HG02798 (cell line): ENCODE measurements around the gene CCN6.
"Not testable (repeated sequence)": the region's sequence is repeated elsewhere in the genome, so short reads cannot be mapped to it uniquely, and the experiment has no call there.

Experiments
- ATAC-seq: cut with Tn5 transposase; IDR thresholded peaks from one replicate; pipeline ENCODE4 v1.9.1; 2021; ENCODE audit warnings: mild to moderate bottlenecking; ENCODE audit not compliant: unreplicated experiment, poor library complexity

CCN6 gene

DNA sequence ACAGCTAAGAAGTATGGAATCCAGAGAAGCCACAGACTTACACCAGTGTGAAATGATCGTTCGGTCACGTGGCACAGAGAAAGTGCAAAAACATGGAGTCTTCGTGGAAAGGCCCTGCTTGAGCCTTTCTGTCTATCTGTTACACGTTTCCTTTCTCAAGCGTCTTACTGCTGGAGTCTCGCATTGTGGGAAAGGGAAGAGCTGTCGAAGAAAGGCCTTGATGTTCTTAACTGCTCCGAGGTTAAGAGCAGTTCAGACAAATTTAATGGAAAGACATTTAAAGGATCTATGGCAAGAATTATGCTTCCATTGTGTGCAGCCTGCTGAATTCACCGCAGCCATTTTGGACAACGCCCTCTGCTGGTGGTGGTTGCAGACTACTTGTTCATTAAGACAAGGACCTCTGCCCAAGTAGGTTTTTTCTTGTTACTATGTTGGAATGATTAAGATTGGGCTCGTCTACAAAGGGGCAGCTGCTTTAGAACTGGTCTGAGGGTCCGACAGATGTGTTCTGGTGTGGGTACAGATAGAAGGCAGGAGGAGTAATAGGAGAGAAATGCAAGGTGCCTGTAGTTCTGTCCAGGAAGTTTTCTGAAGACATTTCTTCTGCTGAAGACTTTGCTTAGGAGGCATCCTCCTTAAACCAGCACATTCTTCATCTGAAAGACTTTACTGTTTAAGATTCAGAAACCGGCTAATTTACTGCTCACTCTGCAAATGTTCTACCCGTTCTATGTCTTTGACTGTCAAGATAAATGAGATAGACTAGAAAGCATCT lies 24.7 kb upstream of the CCN6 start:
- peak; percentile 68 for ATAC-seq

DNA sequence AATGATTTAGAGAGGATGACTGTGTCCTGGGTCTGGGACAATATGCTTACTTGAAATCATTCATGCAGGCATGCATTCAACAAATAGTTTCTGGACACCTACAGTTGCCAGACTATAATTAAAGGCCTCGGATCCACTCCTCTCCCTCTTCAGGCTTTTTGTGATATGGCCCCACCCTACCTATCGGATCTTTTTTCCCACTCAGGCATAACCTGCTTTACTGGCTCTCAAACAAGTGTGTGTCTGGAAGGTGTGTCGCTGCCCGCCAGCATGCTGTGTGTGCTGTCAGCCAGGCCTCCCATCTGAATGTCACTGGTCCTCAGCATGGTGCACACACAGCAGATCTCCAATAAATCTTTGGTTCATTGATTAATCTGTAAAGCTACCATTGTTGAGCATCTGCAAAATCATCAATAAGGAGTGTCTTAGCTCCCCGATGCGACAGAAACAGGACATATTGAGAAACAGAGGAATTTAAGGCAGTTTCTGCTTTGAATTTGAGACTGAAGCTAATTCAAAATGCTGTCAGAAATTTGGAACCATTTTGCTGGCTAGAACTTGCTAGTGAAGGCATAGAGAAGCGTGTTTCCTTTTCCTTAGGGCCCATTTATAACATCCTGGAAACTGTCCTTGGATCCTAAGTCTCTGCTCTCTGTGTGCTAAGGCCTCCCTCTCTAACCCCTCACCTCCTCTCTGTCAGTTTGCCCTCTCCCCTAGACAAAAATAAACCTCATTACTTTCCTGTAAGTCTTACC lies 23.5 kb upstream of the CCN6 start:
- no peak for ATAC-seq

DNA sequence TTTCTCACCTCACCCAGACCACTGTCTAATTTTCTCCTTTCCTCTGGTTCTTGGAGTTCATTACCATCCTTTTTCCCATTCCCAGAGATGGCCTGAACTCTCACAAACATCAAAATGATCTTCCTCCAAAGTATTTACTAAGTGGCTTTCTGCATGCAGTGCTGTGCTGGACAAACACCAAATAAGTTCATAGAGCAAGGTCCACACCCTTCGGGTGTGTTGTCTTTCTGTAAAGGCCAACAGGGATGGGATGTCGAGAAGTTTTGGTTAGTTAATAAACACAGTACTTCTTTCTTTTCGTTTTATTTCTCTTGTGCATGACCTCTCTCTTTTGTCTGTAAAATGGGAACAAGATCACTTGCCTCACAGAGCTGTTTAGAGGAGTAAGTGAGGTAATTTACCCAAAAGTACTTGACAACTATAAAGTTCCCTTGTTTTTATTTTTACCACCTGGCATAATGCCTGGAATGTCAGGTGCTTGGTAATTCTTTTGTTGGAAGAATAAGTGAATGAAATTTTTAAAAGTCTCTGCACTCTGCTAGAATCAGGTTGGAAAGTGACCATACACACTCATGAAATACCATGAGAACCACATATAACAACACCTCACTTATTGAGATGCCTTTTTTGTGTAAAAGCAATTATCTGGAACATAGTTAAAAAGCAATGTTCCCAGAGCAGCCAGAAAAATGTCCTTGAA lies 22.8 kb upstream of the CCN6 start:
- ATAC-seq = no peak

DNA sequence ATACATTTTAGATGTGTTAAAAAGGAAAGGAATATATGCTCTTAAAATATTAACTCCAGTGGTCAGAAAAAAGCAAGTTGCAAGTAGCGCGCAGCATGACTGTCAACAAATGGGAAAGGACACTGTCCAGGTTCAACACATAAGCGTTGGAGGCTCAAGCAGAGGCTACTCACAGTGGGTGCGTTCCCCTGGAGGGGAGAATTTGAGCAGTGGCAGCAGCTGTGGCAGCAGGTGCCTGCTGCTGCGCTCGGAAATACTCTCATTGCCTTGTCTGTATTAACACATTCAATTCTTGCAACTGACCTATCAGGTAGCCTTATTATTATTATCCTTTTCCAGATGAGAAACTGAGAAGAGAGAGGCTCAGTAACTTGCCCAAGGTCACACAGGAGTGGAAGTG lies 21.9 kb upstream of the CCN6 start:
- ATAC-seq = no peak

DNA sequence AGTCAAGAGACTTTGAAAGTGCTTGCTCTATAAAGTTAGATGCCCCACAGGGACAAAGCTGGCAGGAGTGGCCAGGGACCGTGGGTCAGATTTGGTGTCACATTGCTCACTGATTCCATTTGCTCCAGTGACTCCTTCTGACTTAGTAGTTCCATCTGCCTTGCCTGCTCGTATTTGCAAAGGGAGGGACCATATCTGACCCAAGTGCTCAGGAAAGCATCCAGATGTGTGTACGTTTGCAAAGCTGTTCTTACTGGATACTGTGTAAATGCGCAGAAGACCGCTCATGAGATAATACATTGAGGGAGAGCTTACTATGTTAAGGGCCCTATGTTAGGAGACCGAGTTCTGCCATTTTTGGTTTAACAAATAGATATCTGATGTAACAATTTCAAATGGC lies 21.2 kb upstream of the CCN6 start:
- ATAC-seq = no peak

DNA sequence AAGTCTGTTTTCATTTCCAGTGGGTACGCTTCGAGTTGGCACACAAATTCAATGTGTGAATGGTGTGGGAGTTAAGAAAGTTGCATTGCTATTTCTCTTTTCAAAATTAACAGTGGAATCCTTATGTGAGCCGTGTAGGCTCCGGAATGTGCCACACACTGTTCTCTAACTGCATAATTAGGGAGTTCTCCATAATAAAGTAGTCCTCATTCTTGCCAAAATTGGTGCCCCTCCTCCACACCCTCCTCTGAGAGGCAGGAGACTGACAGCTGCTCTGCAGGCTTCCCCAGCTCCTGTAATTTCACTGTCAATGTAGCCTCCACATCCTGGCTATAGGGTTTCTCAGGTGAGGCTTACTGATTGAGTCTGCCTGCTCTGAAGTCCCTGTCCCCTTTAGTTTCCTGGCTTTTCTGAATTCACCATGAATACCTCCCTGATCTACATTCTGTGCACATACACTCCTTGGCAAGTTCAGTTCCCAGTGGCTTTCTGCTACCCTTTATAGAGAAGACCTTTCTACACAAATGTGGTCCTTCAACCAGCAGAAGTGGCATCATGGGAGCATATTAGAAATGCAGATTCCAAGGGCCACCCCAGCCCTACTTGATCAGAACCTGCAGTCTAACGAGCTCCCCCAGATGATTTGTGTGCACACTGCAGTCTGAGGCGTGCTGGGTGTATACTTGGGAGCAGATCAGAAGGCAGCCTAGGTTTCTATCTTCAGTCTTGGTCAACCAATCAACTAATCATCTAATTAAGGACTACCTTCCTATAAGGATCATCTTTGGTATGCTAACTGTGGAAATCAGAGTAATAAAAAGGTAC lies 19.9 kb upstream of the CCN6 start:
- ATAC-seq = no peak

DNA sequence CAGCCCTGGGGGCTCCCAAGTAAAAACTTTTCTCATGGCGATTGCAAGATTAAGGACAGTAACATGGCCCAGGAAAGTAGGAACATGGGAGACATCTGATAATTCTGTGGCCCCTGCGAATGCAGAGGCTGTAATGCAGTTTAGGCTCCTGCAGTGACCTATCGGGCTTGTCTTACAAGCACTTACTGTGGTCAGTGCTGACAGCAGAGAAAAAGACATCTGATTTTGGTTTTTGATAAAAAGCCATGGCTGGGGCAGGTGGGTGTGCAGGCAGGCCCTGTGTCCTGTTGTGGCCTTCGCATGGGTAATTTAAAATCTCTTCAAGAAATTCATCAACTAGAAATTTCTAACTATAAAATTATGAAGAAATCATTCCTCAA lies 19.3 kb upstream of the CCN6 start:
- ATAC-seq = no peak

DNA sequence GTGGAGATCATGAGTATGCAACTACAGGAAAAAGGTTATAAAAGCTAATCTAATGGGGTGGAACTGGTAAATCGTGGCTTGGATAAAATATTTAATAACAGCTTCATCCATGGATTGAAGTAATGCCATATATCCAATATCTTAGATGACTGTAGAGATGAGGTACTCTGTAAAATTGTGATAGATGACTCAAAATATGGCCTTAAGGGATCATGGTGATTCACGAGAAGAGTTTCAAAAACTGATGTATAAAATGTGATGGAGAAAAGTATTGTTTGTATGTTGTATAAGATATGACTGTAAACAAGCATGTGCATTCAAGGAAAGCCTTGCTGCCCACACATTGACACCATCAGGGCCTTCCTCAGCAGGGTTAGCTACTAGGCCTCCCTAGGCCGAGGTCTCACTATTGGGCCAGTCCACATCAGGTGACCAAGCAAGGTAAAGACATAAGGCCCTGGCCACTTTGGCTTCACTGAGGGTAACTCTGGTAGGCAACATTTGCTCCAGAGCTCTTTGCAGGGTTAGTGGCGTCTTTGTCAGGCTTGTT lies 17.7 kb upstream of the CCN6 start:
- ATAC-seq = no peak

DNA sequence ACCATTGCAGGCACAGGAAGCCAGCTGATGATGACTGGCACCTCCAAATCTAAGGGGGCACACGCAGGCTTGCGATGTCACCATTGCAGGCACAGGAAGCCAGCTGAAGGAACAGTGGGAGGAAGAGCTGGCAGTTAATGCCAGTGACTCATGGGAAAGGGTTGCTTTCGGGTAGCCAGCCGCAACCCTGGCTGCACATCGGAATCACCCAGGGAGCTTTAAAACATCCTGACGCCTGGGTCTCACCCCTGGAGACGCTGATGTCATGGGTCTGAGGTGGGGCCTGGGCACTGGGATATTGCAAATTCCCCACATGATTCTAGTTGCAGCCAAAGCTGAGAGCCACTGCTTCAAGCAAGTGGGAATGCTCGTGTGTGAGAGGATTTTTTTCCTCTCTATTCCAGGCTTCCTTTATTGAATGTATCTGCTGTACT lies 16.1 kb upstream of the CCN6 start:
- ATAC-seq = no peak

DNA sequence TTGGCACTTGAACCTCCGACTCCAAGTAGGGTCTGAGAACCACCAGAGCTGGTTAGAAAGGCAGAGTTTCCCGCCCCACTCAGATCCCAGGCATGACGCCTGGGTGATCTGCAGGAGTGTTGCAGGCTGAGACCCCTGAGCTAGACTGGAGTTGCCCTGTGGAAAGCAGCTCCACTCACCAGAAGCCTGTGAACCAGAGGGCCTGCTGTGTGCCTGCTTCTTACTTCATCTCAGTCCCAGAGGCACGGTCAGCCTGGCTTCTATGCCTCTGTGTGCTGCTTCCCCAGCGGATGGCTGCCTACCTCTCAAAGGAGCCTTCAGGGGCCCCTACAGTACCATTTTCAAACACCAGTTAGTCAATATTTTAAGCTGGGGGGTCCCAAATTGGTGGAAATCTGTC lies 15.6 kb upstream of the CCN6 start:
- ATAC-seq = no peak

DNA sequence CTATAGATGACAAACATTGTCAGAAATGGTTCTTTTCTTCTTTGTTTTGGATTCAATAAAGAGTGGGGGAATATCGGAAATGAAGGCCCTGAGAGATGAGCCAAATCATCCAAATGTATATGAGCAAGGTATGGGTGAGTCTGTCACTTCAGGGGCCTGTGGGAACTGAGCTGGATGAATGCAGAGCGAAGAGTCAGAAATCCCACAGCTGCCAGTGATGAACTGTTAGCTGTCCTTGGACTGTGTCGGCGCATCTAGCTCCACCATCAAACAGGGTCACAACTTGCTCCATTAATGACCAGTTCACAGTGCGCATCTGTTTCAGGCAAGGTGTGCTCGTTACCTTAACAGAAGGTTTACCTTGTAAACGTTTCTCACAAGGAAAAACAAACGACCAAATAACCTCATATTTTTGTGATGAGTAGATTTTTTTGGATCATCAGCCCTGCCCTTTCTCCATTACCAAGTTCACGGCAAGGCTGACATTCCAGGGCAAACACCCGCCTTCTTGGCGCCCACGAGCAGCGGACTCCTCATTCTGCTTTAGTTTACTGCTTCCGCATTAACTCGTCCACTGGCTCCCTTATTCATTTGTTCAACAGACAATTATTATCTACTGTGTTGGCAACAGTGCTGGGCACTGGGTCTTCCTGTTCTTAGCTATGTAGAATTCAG lies 15.0 kb upstream of the CCN6 start:
- ATAC-seq = no peak

DNA sequence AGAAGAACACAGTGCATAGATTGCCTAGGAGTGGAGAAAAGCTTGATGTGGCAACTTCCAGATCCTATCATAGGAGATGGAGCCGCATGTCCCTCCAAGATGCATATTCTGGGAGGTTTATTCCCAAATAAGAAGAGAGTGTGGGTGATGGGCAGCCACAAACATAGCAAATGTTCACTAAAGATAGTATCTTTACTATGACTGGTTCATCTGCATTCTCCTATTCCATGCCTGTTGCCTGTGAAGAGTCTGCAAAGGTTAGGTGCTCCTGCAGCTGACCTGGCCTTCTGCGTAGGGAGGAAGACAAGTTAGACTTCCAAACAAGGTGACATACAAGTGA lies 14.5 kb upstream of the CCN6 start:
- no peak for ATAC-seq

DNA sequence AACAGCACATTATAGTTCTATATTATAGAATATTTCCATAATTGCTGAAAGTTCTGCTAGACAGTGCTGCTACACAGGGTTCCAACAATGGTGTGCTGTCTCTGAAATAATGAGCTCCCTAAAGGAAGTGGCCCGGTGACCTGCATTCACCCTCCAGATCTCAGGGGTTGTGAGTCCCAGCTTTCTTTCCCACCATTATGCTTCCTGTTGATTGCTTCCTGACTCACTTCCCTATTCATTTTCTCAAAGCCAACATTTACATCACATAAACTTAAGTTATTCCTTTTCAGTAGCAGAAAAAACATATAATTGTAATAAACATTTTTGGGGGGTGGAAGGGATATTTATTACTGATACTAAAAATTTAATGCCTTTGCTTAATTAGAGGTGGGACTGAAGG lies 12.9 kb upstream of the CCN6 start:
- no peak for ATAC-seq

DNA sequence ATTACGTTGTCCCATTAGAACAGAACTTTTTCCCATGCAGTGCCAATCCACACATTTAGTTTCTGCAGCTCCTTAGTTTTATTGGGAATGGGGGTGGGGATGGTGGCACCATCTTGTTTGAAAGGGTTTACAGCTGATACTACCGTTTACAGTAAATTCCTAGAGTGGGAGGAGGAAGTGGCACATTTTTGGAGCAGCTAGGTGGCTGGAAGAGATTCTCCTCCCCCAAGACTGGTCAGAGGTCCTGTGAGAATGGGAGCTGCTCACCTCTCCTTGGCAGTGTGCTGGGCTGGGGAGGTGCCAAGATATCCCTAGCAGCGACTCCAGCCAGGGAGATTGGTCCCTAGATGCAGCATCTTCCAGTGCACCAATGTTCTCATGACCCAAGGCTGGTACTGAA lies 12.4 kb upstream of the CCN6 start:
- ATAC-seq = no peak

DNA sequence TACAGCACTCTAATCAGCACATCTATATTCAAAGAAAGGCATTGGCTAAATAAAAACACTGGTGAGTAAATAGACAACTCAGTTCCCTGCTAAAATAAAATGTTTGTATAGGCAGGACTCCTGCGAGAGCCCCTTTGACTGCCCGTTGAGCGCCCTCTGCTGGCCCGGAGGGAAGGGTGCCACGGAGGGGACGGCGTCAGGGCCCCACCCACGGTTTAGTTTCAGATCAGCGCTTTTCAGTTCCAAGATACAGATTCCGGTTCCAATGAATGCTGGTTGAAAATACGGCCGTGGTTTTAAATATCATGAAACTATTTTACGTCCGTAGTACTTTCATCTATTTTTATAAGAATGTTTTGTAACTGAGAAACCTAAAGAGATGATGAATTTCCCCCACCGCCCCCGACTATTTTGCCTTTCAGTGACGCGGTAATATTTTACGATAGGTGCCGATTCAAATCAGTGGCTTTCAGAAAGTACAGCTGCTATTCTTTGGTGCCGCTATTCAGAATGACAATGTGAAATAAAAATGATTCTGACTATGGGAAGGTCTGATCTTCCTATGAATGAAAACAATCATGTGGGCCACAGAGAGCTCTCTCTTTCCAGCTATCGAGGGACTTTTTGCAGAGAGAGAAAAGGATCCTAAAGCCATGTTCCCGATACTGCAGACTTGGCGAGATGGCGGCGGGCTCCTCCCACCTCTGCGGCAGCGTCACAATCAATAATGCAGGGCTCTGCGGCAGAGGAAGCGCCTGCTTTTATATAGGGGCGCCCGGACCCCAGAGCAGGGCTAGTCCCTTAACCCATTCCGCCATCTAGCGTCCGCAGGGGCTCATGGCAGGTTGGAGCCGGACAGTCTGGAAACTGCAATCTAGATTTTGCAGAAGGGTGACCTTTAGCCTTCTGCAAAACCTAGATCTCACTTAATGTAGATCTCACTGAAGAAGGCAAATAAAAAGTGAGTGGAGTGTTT lies 10.6 kb upstream of the CCN6 start:
- ATAC-seq = peak; percentile 90

DNA sequence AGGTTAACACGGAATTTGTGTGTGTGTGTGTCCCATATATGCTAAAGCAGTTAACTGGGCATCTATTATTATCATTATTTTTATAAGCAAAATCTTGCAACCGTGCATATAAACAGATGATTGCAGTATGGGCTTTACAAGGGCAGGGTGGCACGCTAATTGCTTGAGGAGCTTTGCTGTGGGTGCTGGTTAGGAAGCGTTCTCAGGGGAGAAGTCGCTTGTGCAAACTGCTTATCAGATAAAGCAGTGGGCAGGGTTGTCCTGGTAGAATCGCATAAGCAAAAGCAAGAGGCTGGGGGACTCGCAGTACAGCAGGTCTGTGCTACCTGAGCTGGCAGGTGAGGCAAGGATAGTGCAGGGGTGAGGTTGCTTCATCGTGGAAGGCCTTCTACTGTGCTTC lies 9.7 kb upstream of the CCN6 start:
- no peak for ATAC-seq

DNA sequence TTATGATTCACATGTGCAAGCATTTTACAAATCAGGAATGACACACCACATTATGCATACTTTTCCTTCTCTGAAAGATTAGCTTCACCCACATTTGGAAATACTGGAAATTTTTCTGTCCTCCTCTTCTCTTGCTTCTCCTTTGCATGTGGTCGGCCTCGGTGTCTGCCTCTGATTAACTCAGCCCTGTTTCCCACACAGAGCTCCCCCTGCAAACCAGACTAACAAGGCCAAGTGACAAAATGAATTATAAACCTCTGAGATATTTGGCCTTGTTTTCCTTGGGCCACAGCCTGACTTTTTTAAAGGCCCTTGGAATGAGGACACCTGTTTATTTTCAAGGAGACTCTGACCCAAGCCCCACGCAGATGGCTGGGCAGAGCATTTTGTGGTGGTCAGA lies 9.0 kb upstream of the CCN6 start:
- ATAC-seq = no peak

DNA sequence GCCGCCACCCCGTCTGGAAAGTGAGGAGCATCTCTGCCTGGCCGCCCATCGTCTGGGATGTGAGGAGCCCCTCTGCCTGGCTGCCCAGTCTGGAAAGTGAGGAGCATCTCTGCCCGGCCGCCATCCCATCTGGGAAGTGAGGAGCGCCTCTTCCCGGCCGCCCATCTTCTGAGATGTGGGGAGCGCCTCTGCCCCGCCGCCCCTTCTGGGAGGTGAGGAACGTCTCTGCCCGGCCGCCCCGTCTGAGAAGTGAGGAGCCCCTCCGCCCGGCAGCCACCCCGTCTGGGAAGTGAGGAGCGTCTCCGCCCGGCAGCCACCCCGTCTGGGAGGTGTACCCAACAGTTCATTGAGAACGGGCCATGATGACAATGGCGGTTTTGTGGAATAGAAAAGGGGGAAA lies 6.4 kb upstream of the CCN6 start:
- not testable (repeated sequence) for ATAC-seq
